ENCODE results near the gene KLHDC3. TPM values are rescaled to one million over a fixed set of nuclear protein-coding genes. Genes with fewer than 3 reads are reported as not detected.
A peak's percentile ranks its signal among the peaks of the same experiment; 100 is the strongest.
"Not testable (repeated sequence)": the region's sequence is repeated elsewhere in the genome, so short reads cannot be mapped to it uniquely, and the experiment has no call there.

The KLHDC3 gene
- total RNA-seq, 1 experiment from 2014 or later, result 53.7 TPM

GRCh38 chr6:42996513-42996912, 17.5 kb upstream of the KLHDC3 start:
- Histone ChIP-seq H3K4me3 (ENCODE audit: low read length) (no peak overlapping the region), H3K9ac (ENCODE audit: low read length) (no peak overlapping the region), H3K9me2 (replicated peaks; ENCODE audit: insufficient read depth, low read length) (no peaks in the 10 kb centered on the region), H3K79me2 (ENCODE audit: low read length) (peaks cover 26% of the 10 kb centered on the region), H3K27me3 (ENCODE audit: low read length) (no peaks in the 10 kb centered on the region), H2AFZ (ENCODE audit: low read length) (no peak overlapping the region), H3K4me1 (ENCODE audit: low read length) (peaks cover 3% of the 10 kb centered on the region; the same call in 1 of the 2 replicates), H3K27ac (ENCODE audit: low read length) (no peak overlapping the region), H3K36me3 (ENCODE audit: insufficient read depth, low read length) (peaks cover 4% of the 10 kb centered on the region; the same call in 1 of the 2 replicates), H4K20me1 (ENCODE audit: insufficient read depth, low read depth, low read length) (no peaks in the 10 kb centered on the region), H3K9me3 (ENCODE audit: low read length) (no peaks in the 10 kb centered on the region), H3K4me2 (ENCODE audit: low read depth, low read length, poor library complexity, severe bottlenecking) (no peak overlapping the region)
- DNase-seq, result no peak

- H3K9me3 ChIP-seq (ENCODE audit: low read length); H3K9me2 ChIP-seq (replicated peaks; ENCODE audit: insufficient read depth, low read length); H3K4me3 ChIP-seq (ENCODE audit: low read length); DNase-seq; H3K27me3 ChIP-seq (ENCODE audit: low read length); H4K20me1 ChIP-seq (ENCODE audit: insufficient read depth, low read depth, low read length); H3K4me1 ChIP-seq (ENCODE audit: low read length); H3K27ac ChIP-seq (ENCODE audit: low read length); H3K4me2 ChIP-seq (ENCODE audit: low read depth, low read length, poor library complexity, severe bottlenecking); H2AFZ ChIP-seq (ENCODE audit: low read length); H3K9ac ChIP-seq (ENCODE audit: low read length); H3K36me3 ChIP-seq (ENCODE audit: insufficient read depth, low read length): not testable (repeated sequence)
- peaks cover 20% of the 10 kb centered on the region for H3K79me2 ChIP-seq (ENCODE audit: low read length)
Measured at GRCh38 chr6:42998205-42998604, 15.8 kb upstream of the KLHDC3 start.

DNA sequence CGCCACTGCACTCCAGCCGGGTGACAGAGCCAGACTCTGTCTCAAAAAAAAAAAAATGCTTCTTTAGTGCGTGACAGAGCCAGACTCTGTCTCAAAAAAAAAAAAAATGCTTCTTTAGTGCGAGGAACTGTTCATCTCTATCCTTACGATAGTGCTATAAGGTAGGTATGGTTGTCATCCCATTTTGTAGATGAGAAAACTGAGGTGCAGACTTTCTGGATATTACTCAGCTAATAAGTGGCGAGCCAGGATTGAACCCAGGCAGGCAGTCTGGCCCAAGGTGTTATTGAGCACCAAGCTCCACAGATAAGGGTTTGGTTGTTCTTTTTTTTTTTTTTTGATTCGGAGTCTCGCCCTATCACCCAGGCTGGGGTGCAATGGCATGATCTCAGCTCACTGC, 12.2 kb upstream of the KLHDC3 start:
- no peak overlapping the region for H3K4me2 ChIP-seq (ENCODE audit: low read depth, low read length, poor library complexity, severe bottlenecking)

DNA sequence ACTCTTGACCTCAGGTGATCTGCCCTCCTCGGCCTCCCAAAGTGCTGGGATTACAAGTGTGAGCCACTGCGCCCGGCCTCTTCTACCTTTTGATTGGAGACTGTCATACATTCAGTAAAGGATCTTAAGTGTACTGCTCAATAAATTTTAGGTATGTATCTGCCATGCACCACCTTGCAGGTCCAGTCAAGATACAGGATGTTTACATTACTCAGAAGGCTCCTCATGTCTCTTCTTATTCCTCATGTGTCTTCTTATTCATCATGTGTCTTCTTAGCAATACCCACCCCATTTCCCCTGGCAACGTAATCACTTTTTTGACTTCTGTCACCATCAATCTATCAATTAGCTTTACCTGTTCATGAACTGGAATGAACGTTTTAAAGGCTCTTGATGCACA, 8.2 kb upstream of the KLHDC3 start:
- Histone ChIP-seq H3K4me1 (ENCODE audit: low read length) (peaks cover 3% of the 10 kb centered on the region; the same call in 1 of the 2 replicates), H3K27ac (ENCODE audit: low read length) (no peak overlapping the region), H3K79me2 (ENCODE audit: low read length) (peaks cover 8% of the 10 kb centered on the region; the same call in 1 of the 2 replicates), H4K20me1 (ENCODE audit: insufficient read depth, low read depth, low read length) (no peaks in the 10 kb centered on the region), H3K36me3 (ENCODE audit: insufficient read depth, low read length) (0 out of 2 replicates have a peak, but pooled peaks cover 7% of the 10 kb centered on the region), H3K9me2 (replicated peaks; ENCODE audit: insufficient read depth, low read length) (no peaks in the 10 kb centered on the region), H3K27me3 (ENCODE audit: low read length) (no peaks in the 10 kb centered on the region), H2AFZ (ENCODE audit: low read length) (no peak overlapping the region), H3K4me2 (ENCODE audit: low read depth, low read length, poor library complexity, severe bottlenecking) (no peak overlapping the region), H3K4me3 (ENCODE audit: low read length) (no peak overlapping the region), H3K9ac (ENCODE audit: low read length) (no peak overlapping the region), H3K9me3 (ENCODE audit: low read length) (no peaks in the 10 kb centered on the region)
- DNase-seq, result peak; percentile 38

More for the DNA sequence above, 12.2 kb upstream of the KLHDC3 start:
- no peak for DNase-seq
- Histone ChIP-seq H3K4me3 (ENCODE audit: low read length) (no peak overlapping the region), H4K20me1 (ENCODE audit: insufficient read depth, low read depth, low read length) (no peaks in the 10 kb centered on the region), H3K9ac (ENCODE audit: low read length) (no peak overlapping the region), H3K79me2 (ENCODE audit: low read length) (peaks cover 11% of the 10 kb centered on the region), H3K9me3 (ENCODE audit: low read length) (no peaks in the 10 kb centered on the region), H2AFZ (ENCODE audit: low read length) (no peak overlapping the region), H3K36me3 (ENCODE audit: insufficient read depth, low read length) (no peaks in the 10 kb centered on the region), H3K27me3 (ENCODE audit: low read length) (no peaks in the 10 kb centered on the region), H3K4me1 (ENCODE audit: low read length) (no peaks in the 10 kb centered on the region), H3K9me2 (replicated peaks; ENCODE audit: insufficient read depth, low read length) (no peaks in the 10 kb centered on the region), H3K27ac (ENCODE audit: low read length) (no peak overlapping the region)

DNA sequence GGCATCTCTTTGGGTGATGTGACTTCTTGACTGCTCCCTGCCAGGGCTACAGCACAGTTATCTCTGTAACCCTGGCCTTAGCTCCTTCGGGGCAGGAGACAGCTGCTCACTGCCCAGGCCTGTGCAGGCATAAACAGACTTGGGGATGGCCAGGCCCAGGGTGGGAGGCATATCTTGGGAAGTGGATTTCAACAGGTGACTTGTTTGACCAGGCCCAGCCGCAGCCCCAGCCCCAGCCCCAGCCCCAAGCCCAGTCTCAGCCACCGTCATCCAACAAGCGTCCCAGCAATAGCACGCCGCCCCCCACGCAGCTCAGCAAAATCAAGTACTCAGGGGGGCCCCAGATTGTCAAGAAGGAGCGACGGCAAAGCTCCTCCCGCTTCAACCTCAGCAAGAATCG, 7.8 kb upstream of the KLHDC3 start:
- no peak overlapping the region for H3K27ac ChIP-seq (ENCODE audit: low read length)
- no peak overlapping the region for H3K4me2 ChIP-seq (ENCODE audit: low read depth, low read length, poor library complexity, severe bottlenecking)
- no peak overlapping the region for H3K4me3 ChIP-seq (ENCODE audit: low read length)
- H3K9me2 ChIP-seq (replicated peaks; ENCODE audit: insufficient read depth, low read length), result no peaks in the 10 kb centered on the region
- H3K79me2 ChIP-seq (ENCODE audit: low read length), result peaks cover 8% of the 10 kb centered on the region; the same call in 1 of the 2 replicates
- H3K4me1 ChIP-seq (ENCODE audit: low read length), result peaks cover 3% of the 10 kb centered on the region; the same call in 1 of the 2 replicates
- H3K9ac ChIP-seq (ENCODE audit: low read length), result no peak overlapping the region
- no peaks in the 10 kb centered on the region for H3K9me3 ChIP-seq (ENCODE audit: low read length)
- 0 out of 2 replicates have a peak, but pooled peaks cover 8% of the 10 kb centered on the region for H3K36me3 ChIP-seq (ENCODE audit: insufficient read depth, low read length)
- DNase-seq, result no peak
- no peaks in the 10 kb centered on the region for H3K27me3 ChIP-seq (ENCODE audit: low read length)
- H4K20me1 ChIP-seq (ENCODE audit: insufficient read depth, low read depth, low read length), result no peaks in the 10 kb centered on the region
- no peak overlapping the region for H2AFZ ChIP-seq (ENCODE audit: low read length)

DNA sequence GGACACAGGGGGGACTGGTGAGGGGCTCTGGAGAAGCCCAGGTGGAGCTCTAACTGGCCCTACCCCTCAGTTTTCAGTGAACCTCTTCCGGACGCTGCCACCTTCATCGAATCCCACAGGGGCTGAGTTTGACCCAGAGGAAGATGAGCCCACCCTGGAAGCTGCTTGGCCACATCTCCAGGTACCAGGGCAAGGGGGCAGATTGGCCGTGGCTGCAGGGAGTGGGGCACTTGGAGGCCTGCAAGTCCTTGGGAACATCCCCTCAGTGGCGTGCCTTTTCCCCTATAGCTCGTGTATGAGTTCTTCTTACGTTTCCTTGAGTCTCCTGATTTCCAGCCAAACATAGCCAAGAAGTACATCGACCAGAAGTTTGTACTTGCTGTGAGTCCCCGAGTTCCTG, 6.9 kb upstream of the KLHDC3 start:
- Histone ChIP-seq H3K4me1 (ENCODE audit: low read length) (peaks cover 10% of the 10 kb centered on the region), H3K36me3 (ENCODE audit: insufficient read depth, low read length) (0 out of 2 replicates have a peak, but pooled peaks cover 14% of the 10 kb centered on the region), H3K9me3 (ENCODE audit: low read length) (no peaks in the 10 kb centered on the region), H4K20me1 (ENCODE audit: insufficient read depth, low read depth, low read length) (no peaks in the 10 kb centered on the region), H3K9me2 (replicated peaks; ENCODE audit: insufficient read depth, low read length) (no peaks in the 10 kb centered on the region), H2AFZ (ENCODE audit: low read length) (no peak overlapping the region), H3K4me2 (ENCODE audit: low read depth, low read length, poor library complexity, severe bottlenecking) (no peak overlapping the region), H3K27me3 (ENCODE audit: low read length) (no peaks in the 10 kb centered on the region), H3K27ac (ENCODE audit: low read length) (no peak overlapping the region), H3K9ac (ENCODE audit: low read length) (no peak overlapping the region), H3K4me3 (ENCODE audit: low read length) (no peak overlapping the region), H3K79me2 (ENCODE audit: low read length) (peaks cover 15% of the 10 kb centered on the region)
- DNase-seq, result peak; percentile 32

DNA sequence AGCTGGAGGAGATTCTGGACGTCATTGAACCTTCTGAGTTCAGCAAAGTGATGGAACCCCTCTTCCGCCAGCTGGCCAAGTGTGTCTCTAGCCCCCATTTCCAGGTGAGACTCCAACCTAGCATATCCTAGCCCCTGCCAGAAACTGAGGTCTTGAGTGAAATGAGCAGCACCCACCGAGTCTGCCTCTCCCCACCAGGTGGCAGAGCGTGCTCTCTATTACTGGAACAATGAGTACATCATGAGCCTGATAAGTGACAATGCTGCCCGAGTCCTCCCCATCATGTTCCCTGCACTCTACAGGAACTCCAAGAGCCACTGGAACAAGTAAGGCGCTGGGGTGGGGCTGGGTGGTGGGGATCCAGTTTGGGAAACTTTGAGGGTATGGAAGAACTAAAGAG, 4.9 kb upstream of the KLHDC3 start:
- Histone ChIP-seq H2AFZ (ENCODE audit: low read length) (no peak overlapping the region), H3K9me2 (replicated peaks; ENCODE audit: insufficient read depth, low read length) (no peaks in the 10 kb centered on the region), H3K79me2 (ENCODE audit: low read length) (peaks cover 27% of the 10 kb centered on the region), H3K4me3 (ENCODE audit: low read length) (no peak overlapping the region), H4K20me1 (ENCODE audit: insufficient read depth, low read depth, low read length) (no peaks in the 10 kb centered on the region), H3K9ac (ENCODE audit: low read length) (peak overlapping the region; percentile 2; the same call in 1 of the 2 replicates), H3K27me3 (ENCODE audit: low read length) (no peaks in the 10 kb centered on the region), H3K9me3 (ENCODE audit: low read length) (no peaks in the 10 kb centered on the region), H3K36me3 (ENCODE audit: insufficient read depth, low read length) (0 out of 2 replicates have a peak, but pooled peaks cover 20% of the 10 kb centered on the region), H3K4me1 (ENCODE audit: low read length) (peaks cover 20% of the 10 kb centered on the region), H3K27ac (ENCODE audit: low read length) (no peak overlapping the region), H3K4me2 (ENCODE audit: low read depth, low read length, poor library complexity, severe bottlenecking) (no peak overlapping the region)
- DNase-seq, result peak; percentile 82

DNA sequence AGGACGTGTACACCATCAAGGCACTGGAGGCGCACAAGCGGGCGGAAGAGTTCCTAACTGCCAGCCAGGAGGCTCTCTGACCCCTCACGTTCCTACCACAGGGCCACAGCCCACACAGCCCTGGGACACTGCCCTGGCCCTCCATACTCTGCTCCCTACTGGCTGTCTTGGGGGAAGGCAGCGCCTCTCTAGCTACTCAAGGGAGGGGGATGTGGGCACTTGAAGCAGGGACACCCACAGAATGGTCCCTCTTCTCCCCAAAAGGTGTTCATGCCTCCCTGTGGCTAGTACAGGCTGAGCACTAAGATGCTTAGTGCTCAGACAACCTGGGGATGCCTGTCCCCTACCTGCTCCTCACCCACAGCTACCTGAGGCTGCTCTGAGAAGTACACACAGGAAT, 2.8 kb upstream of the KLHDC3 start:
- no peaks in the 10 kb centered on the region for H3K9me3 ChIP-seq (ENCODE audit: low read length)
- peaks cover 47% of the 10 kb centered on the region for H3K79me2 ChIP-seq (ENCODE audit: low read length)
- H3K4me2 ChIP-seq (ENCODE audit: low read depth, low read length, poor library complexity, severe bottlenecking), result peak overlapping the region; percentile 96
- DNase-seq, result no peak
- no peaks in the 10 kb centered on the region for H3K9me2 ChIP-seq (replicated peaks; ENCODE audit: insufficient read depth, low read length)
- H3K4me1 ChIP-seq (ENCODE audit: low read length), result peaks cover 28% of the 10 kb centered on the region
- H4K20me1 ChIP-seq (ENCODE audit: insufficient read depth, low read depth, low read length), result no peaks in the 10 kb centered on the region
- peak overlapping the region; percentile 93; the same call in 1 of the 2 replicates for H3K9ac ChIP-seq (ENCODE audit: low read length)
- H3K4me3 ChIP-seq (ENCODE audit: low read length), result no peak overlapping the region
- H3K27me3 ChIP-seq (ENCODE audit: low read length), result no peaks in the 10 kb centered on the region
- H3K36me3 ChIP-seq (ENCODE audit: insufficient read depth, low read length), result 0 out of 2 replicates have a peak, but pooled peaks cover 20% of the 10 kb centered on the region
- H2AFZ ChIP-seq (ENCODE audit: low read length), result no peak overlapping the region
- H3K27ac ChIP-seq (ENCODE audit: low read length), result no peak overlapping the region
